RPMI7951 (cell line): ENCODE measurements around the gene EYA4. TPM values are rescaled to one million over a fixed set of nuclear protein-coding genes. Genes with fewer than 3 reads are reported as not detected.
A peak's percentile ranks its signal among the peaks of the same experiment; 100 is the strongest.
"Not testable (repeated sequence)": the region's sequence is repeated elsewhere in the genome, so short reads cannot be mapped to it uniquely, and the experiment has no call there.

Experiments
- DNase-seq: peaks from one replicate; pipeline ENCODE4 v3.0.0-alpha.2; 2012; ENCODE audit warnings: low read depth
- total RNA-seq: library from RNA; depleted of rRNA; stranded (reverse); fragments of >200 nt; shearing (Covaris generic); gene quantifications from 2 replicates; pipeline ENCODE4 v1.2.3, GENCODE V29; 2014

EYA4 gene
- total RNA-seq, 1 experiment from 2014 or later, result not detected

GRCh38 chr6:133528566-133528965 lies 287.4 kb downstream of the EYA4 start:
- no peak for DNase-seq

GRCh38 chr6:133532908-133533307 lies 291.8 kb downstream of the EYA4 start:
- DNase-seq, result no peak

GRCh38 chr6:133539502-133540259 lies 298.5 kb downstream of the EYA4 start:
- no peak for DNase-seq

GRCh38 chr6:133540361-133540760 lies 299.2 kb downstream of the EYA4 start:
- DNase-seq, result no peak

- no peak for DNase-seq
Measured at GRCh38 chr6:133541040-133541439, 299.9 kb downstream of the EYA4 start.

- no peak for DNase-seq
Measured at GRCh38 chr6:133542056-133542821, 301.1 kb downstream of the EYA4 start.

GRCh38 chr6:133544419-133544818 lies 303.3 kb downstream of the EYA4 start:
- no peak for DNase-seq

GRCh38 chr6:133546098-133546497 lies 304.9 kb downstream of the EYA4 start:
- no peak for DNase-seq

- DNase-seq, result no peak
Measured at GRCh38 chr6:133547136-133547535, 306.0 kb downstream of the EYA4 start.

GRCh38 chr6:133548423-133549159 lies 307.4 kb downstream of the EYA4 start:
- DNase-seq, result no peak

- no peak for DNase-seq
Measured at GRCh38 chr6:133549371-133549801, 308.2 kb downstream of the EYA4 start.

- DNase-seq, result no peak
Measured at GRCh38 chr6:133550026-133550425, 308.9 kb downstream of the EYA4 start.

GRCh38 chr6:133551436-133551835 lies 310.3 kb downstream of the EYA4 start:
- DNase-seq, result no peak

- peak; percentile 80 for DNase-seq
Measured at GRCh38 chr6:133551847-133552341, 310.7 kb downstream of the EYA4 start.

GRCh38 chr6:133553652-133554051 lies 312.5 kb downstream of the EYA4 start:
- peak; percentile 46 for DNase-seq

- DNase-seq, result not testable (repeated sequence)
Measured at GRCh38 chr6:133554121-133554520, 313.0 kb downstream of the EYA4 start.

- DNase-seq, result no peak
Measured at GRCh38 chr6:133555685-133556084, 314.5 kb downstream of the EYA4 start.

GRCh38 chr6:133559926-133560325 lies 318.8 kb downstream of the EYA4 start:
- no peak for DNase-seq

- DNase-seq, result no peak
Measured at GRCh38 chr6:133567636-133568035, 326.5 kb downstream of the EYA4 start.

- DNase-seq, result peak; percentile 75
Measured at GRCh38 chr6:133568970-133569889, 328.1 kb downstream of the EYA4 start.

- no peak for DNase-seq
Measured at GRCh38 chr6:133571681-133572080, 330.5 kb downstream of the EYA4 start.
